KMS-11 (cell line): ENCODE measurements around the gene NCAM1.

Experiments used
- H2AFZ ChIP-seq: fragments of 200-600 bp; sonication (generic); 2 replicates; pipeline ENCODE4 v1.6.1; 2016; ENCODE audit warnings: antibody characterized with exemption, mixed run types, low read depth
- H3K27ac ChIP-seq: fragments of 200-600 bp; sonication (generic); 2 replicates; pipeline ENCODE4 v1.6.1; 2016; ENCODE audit warnings: mild to moderate bottlenecking, mixed run types
- H3K27me3 ChIP-seq: fragments of 200-600 bp; sonication (generic); 2 replicates; pipeline ENCODE4 v1.6.1; 2017; ENCODE audit warnings: mild to moderate bottlenecking, low read depth, mixed run types, moderate library complexity; ENCODE audit not compliant: insufficient read depth
- H3K36me3 ChIP-seq: fragments of 200-600 bp; sonication (generic); 2 replicates; pipeline ENCODE4 v1.6.1; 2017; ENCODE audit warnings: mild to moderate bottlenecking, mixed run types; ENCODE audit not compliant: insufficient read depth
- H3K4me1 ChIP-seq: fragments of 200-600 bp; sonication (generic); 2 replicates; pipeline ENCODE4 v1.6.1; 2016; ENCODE audit warnings: mild to moderate bottlenecking, low read depth, mixed run types; ENCODE audit not compliant: poor library complexity, severe bottlenecking
- H3K4me2 ChIP-seq: fragments of 200-600 bp; sonication (generic); 2 replicates; pipeline ENCODE4 v1.7.0; 2016; ENCODE audit warnings: mild to moderate bottlenecking, mixed run types
- H3K4me3 ChIP-seq: fragments of 200-600 bp; sonication (generic); IDR thresholded peaks from 2 replicates; pipeline ENCODE4 v1.6.1; 2017; ENCODE audit warnings: low read depth, low read length, mixed read lengths; ENCODE audit not compliant: insufficient read depth
- H3K79me2 ChIP-seq: fragments of 200-600 bp; sonication (generic); 2 replicates; pipeline ENCODE4 v1.6.1; 2016; ENCODE audit warnings: low read depth, mixed run types; ENCODE audit not compliant: insufficient read depth
- H3K9ac ChIP-seq: fragments of 200-600 bp; sonication (generic); 2 replicates; pipeline ENCODE4 v1.6.1; 2016; ENCODE audit warnings: mild to moderate bottlenecking, mixed run types
- H4K20me1 ChIP-seq: fragments of 200-600 bp; sonication (generic); 2 replicates; pipeline ENCODE4 v1.6.1; 2016; ENCODE audit warnings: mild to moderate bottlenecking, mixed run types; ENCODE audit not compliant: insufficient read depth
- TF ChIP-seq, protein P1 (sequence below): fragments of 200-600 bp; sonication (generic); conservative IDR thresholded peaks from 2 replicates; pipeline ENCODE4 v1.6.1; 2017; ENCODE audit warnings: low read depth, mild to moderate bottlenecking, antibody characterized with exemption, low read length, moderate library complexity, mixed read lengths

Gene NCAM1

DNA sequence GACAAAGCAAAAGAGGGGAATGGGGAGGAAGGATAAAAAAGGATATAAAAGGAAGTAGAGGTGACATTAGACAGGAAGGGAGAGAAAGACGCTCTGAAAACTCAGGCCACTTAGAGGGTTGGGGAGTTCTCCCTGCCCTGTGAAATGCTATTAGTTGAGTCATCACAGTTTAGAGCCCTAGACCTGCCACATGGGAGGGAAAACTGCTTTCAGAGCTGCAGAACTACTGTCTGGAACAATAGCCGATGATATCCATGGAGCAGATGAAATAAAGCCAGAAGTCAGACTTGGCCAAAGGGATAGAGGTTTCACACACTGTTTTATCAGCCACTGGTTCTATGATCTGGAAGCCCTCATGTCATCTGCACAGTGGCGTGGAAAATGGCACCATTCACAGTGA is 157.9 kb downstream of the NCAM1 start:
- H3K9ac ChIP-seq: no peak overlapping the region
- TF ChIP-seq, protein P1, sequence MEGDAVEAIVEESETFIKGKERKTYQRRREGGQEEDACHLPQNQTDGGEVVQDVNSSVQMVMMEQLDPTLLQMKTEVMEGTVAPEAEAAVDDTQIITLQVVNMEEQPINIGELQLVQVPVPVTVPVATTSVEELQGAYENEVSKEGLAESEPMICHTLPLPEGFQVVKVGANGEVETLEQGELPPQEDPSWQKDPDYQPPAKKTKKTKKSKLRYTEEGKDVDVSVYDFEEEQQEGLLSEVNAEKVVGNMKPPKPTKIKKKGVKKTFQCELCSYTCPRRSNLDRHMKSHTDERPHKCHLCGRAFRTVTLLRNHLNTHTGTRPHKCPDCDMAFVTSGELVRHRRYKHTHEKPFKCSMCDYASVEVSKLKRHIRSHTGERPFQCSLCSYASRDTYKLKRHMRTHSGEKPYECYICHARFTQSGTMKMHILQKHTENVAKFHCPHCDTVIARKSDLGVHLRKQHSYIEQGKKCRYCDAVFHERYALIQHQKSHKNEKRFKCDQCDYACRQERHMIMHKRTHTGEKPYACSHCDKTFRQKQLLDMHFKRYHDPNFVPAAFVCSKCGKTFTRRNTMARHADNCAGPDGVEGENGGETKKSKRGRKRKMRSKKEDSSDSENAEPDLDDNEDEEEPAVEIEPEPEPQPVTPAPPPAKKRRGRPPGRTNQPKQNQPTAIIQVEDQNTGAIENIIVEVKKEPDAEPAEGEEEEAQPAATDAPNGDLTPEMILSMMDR: no peak
- H3K36me3 ChIP-seq: no peaks in the 10 kb centered on the region
- H3K27ac ChIP-seq: no peak overlapping the region
- H3K4me2 ChIP-seq: no peak overlapping the region
- no peaks in the 10 kb centered on the region for H3K79me2 ChIP-seq
- H2AFZ ChIP-seq: no peak overlapping the region
- H3K4me3 ChIP-seq: no peak overlapping the region
- no peaks in the 10 kb centered on the region for H4K20me1 ChIP-seq
- H3K4me1 ChIP-seq: no peaks in the 10 kb centered on the region
- no peaks in the 10 kb centered on the region for H3K27me3 ChIP-seq

DNA sequence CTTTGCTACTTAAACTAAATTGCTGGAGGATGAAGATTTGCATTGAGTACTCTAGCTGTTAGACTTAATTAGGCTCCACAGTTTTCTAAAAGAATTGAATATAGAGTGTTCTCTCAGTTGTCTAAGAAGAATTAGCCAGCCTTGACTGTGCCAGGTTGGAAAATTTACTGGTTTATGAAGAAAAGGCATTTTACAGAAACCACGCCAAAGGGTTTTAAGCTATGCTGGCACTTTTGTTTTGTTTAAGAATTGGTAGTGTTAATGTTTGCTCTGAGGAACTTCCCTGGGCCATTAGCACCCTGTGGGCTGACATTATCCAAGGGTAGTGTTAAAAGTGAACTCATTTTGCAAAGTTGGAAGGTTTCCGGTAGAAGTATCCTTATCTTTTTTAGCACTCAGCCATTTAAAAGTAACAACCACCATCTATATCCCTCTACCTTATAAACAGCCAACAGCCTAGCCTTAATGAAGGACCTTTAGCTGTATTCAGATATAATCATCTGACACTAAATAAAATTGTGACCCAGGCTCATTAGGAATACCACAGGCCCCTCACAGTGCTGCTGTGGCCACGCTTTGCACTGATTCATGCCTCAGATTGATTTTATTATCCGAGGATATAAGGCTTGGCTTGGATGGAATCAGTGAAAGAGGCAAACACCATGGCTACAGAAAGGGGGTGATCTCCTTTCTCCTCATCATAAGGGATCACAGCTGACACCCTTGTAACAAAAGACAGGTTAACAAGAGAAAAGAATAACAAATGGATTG is 158.9 kb downstream of the NCAM1 start:
- Histone ChIP-seq H3K4me2 (no peak overlapping the region), H3K4me3 (no peak overlapping the region), H3K27me3 (no peaks in the 10 kb centered on the region), H3K27ac (no peak overlapping the region), H3K79me2 (no peaks in the 10 kb centered on the region), H3K36me3 (no peaks in the 10 kb centered on the region), H4K20me1 (no peaks in the 10 kb centered on the region), H3K4me1 (no peaks in the 10 kb centered on the region), H3K9ac (no peak overlapping the region), H2AFZ (no peak overlapping the region)
- TF ChIP-seq, protein P1: no peak

DNA sequence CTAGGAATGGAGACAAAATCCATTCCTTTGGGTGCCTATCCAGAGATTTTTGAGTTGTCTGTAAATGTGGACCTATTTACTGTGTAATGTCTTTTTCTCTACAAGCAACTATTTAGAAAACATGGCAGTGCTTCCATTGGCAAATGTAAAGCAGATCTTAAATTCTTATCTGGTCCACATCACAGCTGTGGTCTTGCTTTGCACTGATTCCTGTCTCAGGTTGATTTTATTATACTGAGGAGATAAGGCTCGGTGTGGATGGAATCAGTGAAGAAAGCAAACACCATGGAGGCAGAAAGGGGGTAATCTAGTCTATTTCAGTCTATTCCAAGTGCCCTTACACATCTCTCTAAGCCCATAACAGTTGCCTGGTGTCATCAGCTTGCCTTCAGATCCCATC is 160.5 kb downstream of the NCAM1 start:
- Histone ChIP-seq H2AFZ (no peak overlapping the region), H3K36me3 (no peaks in the 10 kb centered on the region), H3K4me2 (no peak overlapping the region), H3K27me3 (no peaks in the 10 kb centered on the region), H3K79me2 (no peaks in the 10 kb centered on the region), H3K27ac (no peak overlapping the region), H3K9ac (no peak overlapping the region), H4K20me1 (no peaks in the 10 kb centered on the region), H3K4me3 (no peak overlapping the region), H3K4me1 (no peaks in the 10 kb centered on the region)
- TF ChIP-seq, protein P1: no peak

DNA sequence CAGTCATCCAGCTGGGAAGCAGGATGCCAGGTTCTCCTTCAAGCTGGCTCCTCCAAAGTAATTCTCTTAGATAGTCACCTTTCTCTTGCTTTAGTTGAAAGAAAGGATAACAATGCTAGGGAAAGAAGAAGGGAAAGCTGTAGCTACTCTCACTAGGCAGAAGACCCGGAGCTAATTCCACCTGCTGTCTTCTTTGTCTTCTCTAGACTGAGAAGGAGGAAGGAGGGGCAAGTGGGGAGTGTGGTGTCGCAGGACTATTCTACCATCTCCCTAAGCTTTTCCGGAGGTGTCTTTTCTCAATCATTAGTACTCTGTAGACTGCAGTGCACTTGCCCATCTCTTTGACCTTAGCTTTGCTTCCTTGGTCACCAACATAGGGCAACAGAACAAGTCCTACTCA is 162.8 kb downstream of the NCAM1 start:
- TF ChIP-seq, protein P1: no peak
- H3K4me3 ChIP-seq: no peak overlapping the region

More for the DNA sequence above, 162.8 kb downstream of the NCAM1 start:
- Histone ChIP-seq H3K79me2 (no peaks in the 10 kb centered on the region), H3K36me3 (no peaks in the 10 kb centered on the region), H2AFZ (no peak overlapping the region), H3K27ac (no peak overlapping the region), H3K27me3 (no peaks in the 10 kb centered on the region), H3K9ac (no peak overlapping the region), H4K20me1 (no peaks in the 10 kb centered on the region), H3K4me2 (no peak overlapping the region), H3K4me1 (no peaks in the 10 kb centered on the region)
